HG03442 (cell line): Measurements from ENCODE around the gene SPEN.

Experiments used
- ATAC-seq: cut with Tn5 transposase; IDR thresholded peaks from one replicate; pipeline ENCODE4 v1.9.1; 2021; ENCODE audit warnings: mild to moderate bottlenecking, moderate library complexity; ENCODE audit not compliant: unreplicated experiment

The SPEN gene

GRCh38 chr1:15959424-15959823, 111.9 kb downstream of the SPEN start:
- ATAC-seq: no peak

- ATAC-seq: no peak
These were observed 112.4 kb downstream of the SPEN start for GRCh38 chr1:15959827-15960446.

- no peak for ATAC-seq
These were observed 113.3 kb downstream of the SPEN start for GRCh38 chr1:15960808-15961207.

- no peak for ATAC-seq
These were observed 114.0 kb downstream of the SPEN start for GRCh38 chr1:15961492-15961891.

DNA sequence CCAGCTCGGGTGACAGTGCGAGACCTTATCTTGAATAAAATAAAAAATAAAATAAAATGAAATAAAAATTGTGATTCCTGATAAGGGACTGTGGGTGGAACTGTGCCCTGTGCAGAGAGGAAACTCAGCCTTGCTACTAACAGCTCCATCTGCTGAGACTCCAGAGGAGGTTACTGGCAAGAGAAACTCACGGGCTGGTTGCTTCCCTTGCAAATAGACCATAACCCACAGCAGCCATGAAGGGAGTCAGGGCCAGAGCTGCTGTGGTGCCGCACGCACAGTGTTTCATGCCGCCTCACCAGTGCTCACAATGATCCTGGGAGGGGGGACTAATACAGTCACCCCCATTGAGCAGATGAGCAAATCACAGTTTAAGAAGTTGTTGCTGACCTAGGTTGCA, 114.7 kb downstream of the SPEN start:
- ATAC-seq: no peak

DNA sequence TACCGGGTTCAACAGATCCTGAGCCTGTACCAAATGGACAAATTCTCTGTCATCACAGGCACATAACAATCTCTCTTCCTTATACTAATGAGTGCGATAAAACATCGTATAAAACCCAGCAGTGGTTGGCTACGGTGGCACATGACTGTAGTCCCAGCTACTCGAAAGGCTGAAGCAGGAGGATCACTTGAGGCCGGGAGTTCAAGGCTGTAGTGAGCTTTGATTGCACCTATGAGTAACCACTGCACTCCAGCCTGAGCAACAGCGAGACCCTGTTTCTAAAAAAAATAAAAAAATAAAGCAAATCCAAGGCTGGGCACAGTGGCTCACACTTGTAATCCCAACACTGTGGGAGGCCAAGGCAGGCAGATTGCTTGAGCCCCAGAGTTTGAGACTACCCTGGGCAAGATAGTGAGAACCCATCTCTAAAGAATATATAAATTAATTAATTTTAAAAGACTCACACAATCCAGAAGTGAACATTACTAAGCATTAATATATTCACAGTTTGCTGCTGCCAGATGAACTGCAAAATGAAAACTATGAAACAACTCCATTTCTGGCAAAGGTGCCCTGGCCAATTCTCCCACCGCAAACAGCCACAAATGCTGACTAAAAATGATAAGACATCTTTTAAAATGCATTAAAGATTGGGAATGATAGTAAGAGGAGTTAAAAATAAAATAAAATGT, 115.3 kb downstream of the SPEN start:
- ATAC-seq: no peak

DNA sequence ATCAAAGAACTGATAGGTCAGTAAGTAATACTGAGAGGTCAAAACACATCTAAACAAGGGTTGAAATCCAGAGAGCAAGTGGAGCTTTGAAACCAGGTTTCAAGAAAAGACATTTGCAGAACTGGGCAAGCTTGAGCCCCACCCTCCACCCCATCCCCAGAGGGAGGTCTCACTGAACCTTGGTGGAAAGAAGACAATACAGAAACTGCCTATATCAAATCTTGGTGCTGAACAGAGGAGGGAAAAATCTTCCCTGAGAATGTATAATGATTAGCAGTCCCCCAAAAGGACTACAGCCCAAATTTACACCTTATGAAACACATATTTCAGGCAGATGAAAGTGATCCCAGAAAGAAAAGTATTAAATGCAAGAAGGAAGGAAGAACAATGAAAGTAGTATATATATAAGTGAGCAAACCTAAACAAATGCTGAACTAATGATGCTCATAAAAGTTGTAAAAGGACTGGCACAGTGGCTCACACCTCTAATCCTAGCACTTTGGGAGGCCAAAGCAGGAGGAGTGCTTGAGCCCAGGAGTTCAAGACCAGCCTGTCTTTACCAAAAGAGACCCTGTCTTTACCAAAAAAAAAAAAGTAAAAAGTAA, 116.0 kb downstream of the SPEN start:
- ATAC-seq: no peak

GRCh38 chr1:15963968-15964648, 116.6 kb downstream of the SPEN start:
- ATAC-seq: no peak

DNA sequence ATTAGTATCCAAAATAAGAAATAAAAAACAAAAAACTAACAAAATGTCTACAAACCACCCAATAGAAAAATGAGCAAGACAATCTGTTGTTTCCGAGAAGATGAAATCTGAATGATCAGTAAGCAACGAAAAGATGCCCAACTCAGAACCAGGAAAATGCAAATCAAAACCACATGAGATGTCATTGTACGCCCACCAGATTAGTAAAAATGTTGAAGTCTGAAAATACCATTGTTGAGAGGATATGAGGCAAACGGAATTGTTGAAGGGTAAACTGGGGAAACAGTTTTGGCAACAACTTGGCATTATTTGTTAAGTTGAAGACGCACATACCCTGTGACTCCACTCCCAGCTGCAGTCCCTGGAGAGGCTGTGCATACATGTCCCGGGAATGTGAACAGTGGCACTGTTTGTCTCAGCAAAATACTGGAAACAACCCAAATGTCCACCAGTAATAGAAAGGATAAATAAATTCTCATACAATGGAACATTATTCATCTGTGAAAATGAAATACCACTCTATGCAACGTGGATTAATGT, 117.8 kb downstream of the SPEN start:
- ATAC-seq: no peak

DNA sequence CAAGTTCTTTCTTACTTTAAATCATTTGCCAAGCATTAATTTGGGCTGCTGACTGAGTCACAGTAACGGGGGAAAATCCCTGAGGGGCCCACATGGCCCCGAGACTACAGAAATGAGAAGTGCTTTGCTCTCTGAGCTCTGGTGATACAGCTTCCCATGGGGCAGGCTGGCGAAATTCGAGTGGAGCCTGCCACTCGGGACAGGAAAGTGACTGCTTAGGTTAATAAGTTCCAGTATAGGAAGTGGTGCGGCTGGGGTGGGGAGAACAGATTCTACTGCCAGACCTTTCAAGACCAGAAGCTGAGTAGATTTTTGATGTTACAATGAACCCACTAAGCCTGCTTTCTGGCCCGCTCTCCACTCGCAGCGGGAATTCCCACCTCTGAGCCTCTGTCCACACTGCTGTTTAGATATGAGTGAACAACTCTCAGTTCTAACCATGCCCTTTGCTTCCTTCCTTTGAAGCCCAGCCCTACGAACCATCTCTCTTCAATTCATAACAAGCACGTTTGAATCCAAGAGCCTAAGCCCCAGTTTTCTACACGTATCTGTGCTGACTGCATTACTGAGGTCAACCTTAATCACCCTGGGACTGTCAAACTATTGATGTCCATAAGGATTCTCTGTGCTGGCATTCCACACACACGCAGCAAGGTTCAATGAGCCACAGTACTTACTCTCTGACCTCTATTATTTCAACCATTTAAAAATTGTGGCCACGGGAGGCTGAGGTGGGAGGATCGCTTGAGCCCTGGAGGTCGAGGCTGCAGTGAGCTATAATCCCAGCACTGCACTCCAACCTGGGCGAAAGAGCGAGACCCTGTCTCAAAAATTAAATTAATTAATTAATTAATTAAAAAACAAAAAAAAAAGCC, 118.8 kb downstream of the SPEN start:
- peak; percentile 73 for ATAC-seq

GRCh38 chr1:15966956-15967344, 119.4 kb downstream of the SPEN start:
- ATAC-seq: no peak

- ATAC-seq: no peak
These were observed 120.7 kb downstream of the SPEN start for GRCh38 chr1:15968172-15968571.

DNA sequence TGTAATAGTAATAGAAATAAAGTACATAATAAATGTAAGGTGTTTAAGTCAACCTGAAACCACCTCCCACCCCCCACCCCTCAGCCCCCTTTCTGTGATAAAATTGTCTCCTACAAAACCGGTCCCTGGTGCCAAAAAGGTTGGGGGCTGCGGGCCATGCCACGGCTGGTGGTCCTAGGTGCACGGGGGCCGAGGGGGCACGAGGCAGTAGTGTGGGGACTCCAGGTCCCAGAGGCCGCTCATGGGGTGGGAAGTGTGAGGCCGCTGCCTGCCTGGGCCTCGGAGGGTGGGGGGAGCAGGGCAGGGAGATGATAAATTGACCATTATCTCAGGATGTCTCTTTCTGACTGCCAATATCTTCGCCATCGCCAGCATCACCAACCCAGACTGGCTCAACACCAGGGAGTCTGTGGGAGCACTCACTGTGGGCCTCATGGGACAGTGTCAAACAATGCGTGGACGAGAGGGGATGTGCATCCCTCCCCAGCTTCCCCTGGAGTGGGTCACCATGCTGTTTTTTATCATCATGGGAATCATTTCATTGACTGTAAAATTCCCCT, 121.9 kb downstream of the SPEN start:
- no peak for ATAC-seq

GRCh38 chr1:15970911-15971310, 123.4 kb downstream of the SPEN start:
- no peak for ATAC-seq

DNA sequence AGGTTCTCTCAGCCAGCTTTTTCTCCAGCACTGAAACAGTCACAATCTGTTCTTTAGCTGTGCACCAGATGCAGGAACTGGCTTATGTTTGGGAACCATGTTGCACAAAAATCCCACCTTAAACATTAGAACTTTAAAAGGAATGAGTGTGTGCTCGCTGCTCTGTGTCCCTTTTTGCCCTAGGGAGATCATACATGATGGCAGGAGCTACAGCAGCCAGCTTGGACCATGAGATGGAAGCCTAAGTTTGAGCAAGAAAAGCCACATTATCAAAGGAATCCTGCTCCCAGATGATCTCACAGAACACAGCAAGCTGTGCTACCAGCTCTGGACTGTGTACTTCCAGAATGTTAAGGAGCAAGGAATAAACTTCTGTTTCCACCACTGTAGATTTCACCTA, 124.9 kb downstream of the SPEN start:
- no peak for ATAC-seq

DNA sequence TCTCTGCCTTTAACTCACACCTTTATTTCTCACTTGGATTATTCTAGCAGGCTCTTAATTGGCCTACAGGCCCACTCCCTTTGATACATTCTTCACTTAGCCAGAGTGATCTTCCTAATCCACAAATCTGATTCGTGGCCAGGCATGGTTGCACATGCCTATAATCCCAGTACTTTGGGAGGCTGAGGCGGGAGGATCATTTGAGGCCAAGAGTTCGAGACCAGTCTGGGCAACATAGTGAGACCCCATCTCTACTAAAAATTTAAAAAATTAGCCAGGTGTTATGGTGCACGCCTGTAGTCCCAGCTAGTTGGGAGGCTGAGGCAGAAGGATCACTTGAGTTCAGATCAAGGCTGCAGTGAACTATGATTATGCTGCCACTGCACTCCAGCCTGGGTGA, 126.3 kb downstream of the SPEN start:
- ATAC-seq: no peak

- peak; percentile 27 for ATAC-seq
These were observed 127.3 kb downstream of the SPEN start for GRCh38 chr1:15974855-15975254.

DNA sequence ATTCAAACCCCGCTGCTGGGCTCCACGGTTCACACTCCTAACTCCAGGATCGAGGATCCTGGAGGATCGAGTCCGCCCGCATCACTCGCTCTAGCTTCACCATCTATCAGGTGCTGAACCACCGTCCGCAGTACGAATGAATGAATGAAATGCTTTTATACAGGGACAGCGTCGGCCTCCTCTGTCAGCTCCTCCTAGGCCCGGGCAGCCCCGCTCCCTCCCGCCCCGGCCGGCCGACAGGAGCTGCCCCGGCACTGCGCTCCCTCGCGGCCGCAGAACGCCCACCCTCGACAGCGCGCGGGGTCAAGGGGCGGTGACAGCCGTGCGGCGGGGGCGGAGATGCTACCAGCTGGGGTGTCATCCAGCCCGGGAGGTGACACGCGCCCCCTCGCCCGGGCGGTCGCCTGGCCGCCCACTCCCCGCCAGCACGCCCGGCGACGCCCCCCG, 127.9 kb downstream of the SPEN start:
- ATAC-seq: peak; percentile 63

GRCh38 chr1:15975805-15976680, 128.5 kb downstream of the SPEN start, which contains the start of gene ZBTB17:
ZBTB17 (minus strand) TSS chr1:15976101; CDS start chr1:15948495, 27,606 bp downstream.
- ATAC-seq: peak; percentile 62
